Upper lobe of left lung (tissue), 4 donors: ENCODE results near the gene RAB34.

Experiments used
- CTCF ChIP-seq, 6 experiments: fragments of 450-650 bp in 4 of 6; fragments of 200-600 bp in 2 of 6; sonication (generic) in 2 of 6; IDR thresholded peaks; one replicate each; pipeline ENCODE4 v1.5.1; 2016 to 2019; ENCODE audit warnings: antibody characterized with exemption in 6 of 6
- POLR2AphosphoS5 ChIP-seq, 2 donors: sonication (generic); formaldehyde crosslinking; IDR thresholded peaks; one replicate each; pipeline ENCODE4 v1.5.1; 2017; ENCODE audit warnings: antibody characterized with exemption in 2 of 2

DNA sequence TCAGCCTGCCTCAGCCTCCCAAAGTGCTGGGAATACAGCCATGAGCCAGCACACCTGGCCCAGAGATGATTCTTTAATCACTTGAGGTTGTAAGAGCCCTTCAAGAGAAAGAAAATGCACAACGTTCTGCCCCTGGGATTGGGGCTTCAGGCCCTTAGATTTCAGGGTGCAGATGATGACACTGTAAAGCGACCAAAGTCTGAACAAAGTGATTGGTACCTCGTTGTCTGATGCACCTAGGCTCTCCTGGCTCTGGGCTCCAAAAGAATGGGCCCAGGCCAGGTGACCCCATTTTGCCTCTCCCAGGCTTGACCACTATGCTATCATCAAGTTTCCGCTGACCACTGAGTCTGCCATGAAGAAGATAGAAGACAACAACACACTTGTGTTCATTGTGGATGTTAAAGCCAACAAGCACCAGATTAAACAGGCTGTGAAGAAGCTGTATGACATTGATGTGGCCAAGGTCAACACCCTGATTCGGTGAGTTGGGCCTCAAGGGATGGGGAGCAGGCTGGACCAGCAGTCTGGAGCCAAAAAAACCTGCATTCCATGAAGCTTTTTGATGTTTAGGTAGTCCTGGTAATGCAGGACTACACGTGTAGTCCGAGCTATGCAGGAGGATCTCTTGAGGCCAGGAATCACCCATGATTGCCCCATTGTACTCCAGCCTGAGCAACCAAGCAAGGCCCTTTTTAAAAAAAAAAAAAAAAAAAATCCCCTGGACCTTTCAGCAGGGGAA is 4.9 kb upstream of the RAB34 start:
- TF ChIP-seq POLR2AphosphoS5 (IDR thresholded peaks at IDR 0.05) (no peak), CTCF (IDR thresholded peaks at IDR 0.05) (no peak)
